SK-N-MC (cell line): ENCODE results near the gene SHISA7.

Source experiments
- EZH2 ChIP-seq: fragments of 200-600 bp; sonication (generic); IDR thresholded peaks from one replicate; pipeline ENCODE4 v1.6.1; 2017; ENCODE audit warnings: antibody characterized with exemption
- FOXP2 ChIP-seq: optimal IDR thresholded peaks from 2 replicates; pipeline ENCODE3; 2011; ENCODE audit warnings: mild to moderate bottlenecking, moderate library complexity; ENCODE audit not compliant: insufficient read depth; ENCODE audit errors: extremely low read length, control extremely low read depth

GRCh38 chr19:55465460-55466240 is 22.6 kb upstream of the SHISA7 start:
- TF ChIP-seq EZH2 (no peak), FOXP2 (no peak)
